Skin epidermis (tissue), 12 donors: ENCODE data around the gene ZNF385D.

Experiments used
- H3K27ac ChIP-seq, 21 experiments: fragments of 200-600 bp; sonication (generic) in 11 of 21; one replicate each; pipeline ENCODE4 v1.5.0; 2020; ENCODE audit warnings: mild to moderate bottlenecking in 3 of 21, inconsistent platforms in 2 of 21, moderate library complexity in 2 of 21
- H3K4me3 ChIP-seq, 7 experiments: fragments of 200-600 bp; sonication (generic) in 2 of 7; one replicate each; pipeline ENCODE4 v1.5.0; 2020; ENCODE audit warnings: inconsistent platforms in 2 of 7, mild to moderate bottlenecking in 2 of 7, moderate library complexity in 1 of 7

Gene ZNF385D

GRCh38 chr3:21634112-21634511 lies 116.9 kb downstream of the ZNF385D start:
- H3K4me3 ChIP-seq: no peak overlapping the region
- H3K27ac ChIP-seq: no peak overlapping the region

GRCh38 chr3:21624524-21624923 lies 126.5 kb downstream of the ZNF385D start:
- H3K4me3 ChIP-seq: no peak overlapping the region
- no peak overlapping the region for H3K27ac ChIP-seq

GRCh38 chr3:21621181-21621651 lies 129.8 kb downstream of the ZNF385D start:
- no peak overlapping the region for H3K4me3 ChIP-seq
- H3K27ac ChIP-seq: no peak overlapping the region

GRCh38 chr3:21620511-21621155 lies 130.4 kb downstream of the ZNF385D start:
- H3K27ac ChIP-seq: no peak overlapping the region

GRCh38 chr3:21618695-21619094 lies 132.3 kb downstream of the ZNF385D start:
- Histone ChIP-seq H3K4me3 (no peak overlapping the region), H3K27ac (no peak overlapping the region)

More at GRCh38 chr3:21620511-21621155, 130.4 kb downstream of the ZNF385D start:
- H3K4me3 ChIP-seq: no peak overlapping the region

- no peak overlapping the region for H3K27ac ChIP-seq
- no peak overlapping the region for H3K4me3 ChIP-seq
Observed at GRCh38 chr3:21613372-21614070, 137.5 kb downstream of the ZNF385D start.

- Histone ChIP-seq H3K27ac (no peak overlapping the region), H3K4me3 (no peak overlapping the region)
Observed at GRCh38 chr3:21601178-21601577, 149.8 kb downstream of the ZNF385D start.

GRCh38 chr3:21599890-21600289 lies 151.1 kb downstream of the ZNF385D start:
- H3K27ac ChIP-seq: no peak overlapping the region
- no peak overlapping the region for H3K4me3 ChIP-seq

GRCh38 chr3:21592828-21593227 lies 158.2 kb downstream of the ZNF385D start:
- H3K4me3 ChIP-seq: no peak overlapping the region
- H3K27ac ChIP-seq: no peak overlapping the region

- Histone ChIP-seq H3K27ac (no peak overlapping the region), H3K4me3 (no peak overlapping the region)
Observed at GRCh38 chr3:21587894-21588293, 163.1 kb downstream of the ZNF385D start.

- Histone ChIP-seq H3K4me3 (no peak overlapping the region), H3K27ac (no peak overlapping the region)
Observed at GRCh38 chr3:21585216-21585740, 165.7 kb downstream of the ZNF385D start.

- Histone ChIP-seq H3K4me3 (no peak overlapping the region), H3K27ac (no peak overlapping the region)
Observed at GRCh38 chr3:21573291-21573690, 177.7 kb downstream of the ZNF385D start.

GRCh38 chr3:21564531-21564930 lies 186.5 kb downstream of the ZNF385D start:
- no peak overlapping the region for H3K4me3 ChIP-seq
- H3K27ac ChIP-seq: no peak overlapping the region

- H3K27ac ChIP-seq: no peak overlapping the region
- H3K4me3 ChIP-seq: no peak overlapping the region
Observed at GRCh38 chr3:21562243-21562642, 188.8 kb downstream of the ZNF385D start.

GRCh38 chr3:21561472-21561871 lies 189.5 kb downstream of the ZNF385D start:
- Histone ChIP-seq H3K27ac (peak overlapping the region in 1 of 21 experiments; percentile 31), H3K4me3 (no peak overlapping the region)

GRCh38 chr3:21551019-21551418 lies 200.0 kb downstream of the ZNF385D start:
- Histone ChIP-seq H3K4me3 (no peak overlapping the region), H3K27ac (no peak overlapping the region)

GRCh38 chr3:21544076-21544462 lies 206.9 kb downstream of the ZNF385D start:
- Histone ChIP-seq H3K4me3 (no peak overlapping the region), H3K27ac (no peak overlapping the region)

GRCh38 chr3:21543380-21544075 lies 207.5 kb downstream of the ZNF385D start:
- H3K27ac ChIP-seq: no peak overlapping the region
- no peak overlapping the region for H3K4me3 ChIP-seq

GRCh38 chr3:21542656-21543379 lies 208.2 kb downstream of the ZNF385D start:
- H3K4me3 ChIP-seq: no peak overlapping the region
- no peak overlapping the region for H3K27ac ChIP-seq

- no peak overlapping the region for H3K27ac ChIP-seq
- no peak overlapping the region for H3K4me3 ChIP-seq
Observed at GRCh38 chr3:21540265-21540664, 210.7 kb downstream of the ZNF385D start.
